ENCODE data around the gene TFAP2E.

The TFAP2E gene

DNA sequence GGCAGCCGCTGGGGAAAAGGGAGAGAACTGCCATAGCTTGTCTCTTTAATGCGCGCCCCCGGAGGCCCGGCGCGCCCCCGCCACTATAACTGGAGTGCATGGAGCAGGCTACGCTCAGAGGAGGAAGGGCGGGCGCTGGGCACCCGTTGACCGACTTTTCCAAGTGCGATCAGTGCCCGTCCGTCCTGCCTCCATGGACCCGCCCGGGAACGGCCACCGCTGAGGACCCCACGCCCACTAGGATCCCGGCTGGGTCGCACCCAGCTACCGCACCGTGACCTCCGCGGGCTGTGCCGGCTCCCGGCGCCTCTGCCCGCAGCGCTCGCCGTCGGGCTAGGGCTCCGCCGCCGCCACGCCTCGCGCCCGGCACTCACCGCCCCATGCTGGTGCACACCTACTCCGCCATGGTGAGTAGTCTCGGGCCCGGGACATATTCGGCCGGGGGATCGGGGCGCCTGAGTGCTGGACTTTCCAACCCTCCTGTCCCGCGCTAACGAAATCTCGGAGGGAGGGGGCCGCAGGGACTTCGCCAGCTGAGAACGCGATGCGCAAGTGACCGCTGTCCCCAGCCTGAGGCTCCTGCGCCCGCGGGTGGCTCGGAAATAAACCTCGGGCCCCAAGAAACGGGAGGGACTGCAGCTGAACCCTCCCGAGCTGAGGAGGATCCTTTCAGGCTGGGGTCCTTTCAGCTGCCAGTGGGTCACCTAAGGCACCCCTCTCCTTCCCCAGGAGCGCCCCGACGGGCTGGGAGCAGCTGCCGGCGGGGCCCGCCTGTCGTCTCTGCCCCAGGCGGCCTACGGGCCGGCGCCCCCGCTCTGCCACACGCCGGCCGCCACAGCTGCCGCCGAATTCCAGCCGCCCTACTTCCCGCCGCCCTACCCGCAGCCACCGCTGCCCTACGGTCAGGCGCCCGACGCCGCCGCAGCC is at the start of gene TFAP2E:
TFAP2E (plus strand) TSS at position 117 of the 927 bp plus-strand sequence; CDS start at position 381, 264 bp downstream.
- no peak for DNase-seq (ENCODE audit: low read depth, low spot score)

- no peak for DNase-seq (ENCODE audit: low read depth, low spot score)
Measured at GRCh38 chr1:35524106-35524505, 49.0 kb upstream of the TFAP2E start.

DNA sequence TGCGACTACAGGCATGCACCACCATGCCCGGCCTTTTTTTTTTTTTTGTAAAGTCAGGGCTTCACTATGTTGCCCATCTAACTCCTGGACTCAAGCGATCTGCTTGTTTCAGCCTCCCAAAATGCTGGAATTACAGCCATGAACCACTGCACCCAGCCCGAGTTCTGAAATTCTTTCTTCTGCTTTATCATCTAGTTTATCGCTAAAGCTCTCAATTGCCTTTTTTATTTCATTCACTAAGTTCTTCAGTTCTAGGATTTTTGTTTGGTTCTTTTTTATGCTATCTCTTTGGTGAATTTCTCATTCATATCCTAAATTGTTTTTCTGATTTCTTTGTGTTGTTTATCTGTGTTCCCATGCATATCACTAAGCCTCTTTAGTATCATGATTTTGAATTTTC is 42.9 kb upstream of the TFAP2E start:
- DNase-seq (ENCODE audit: low read depth, low spot score): no peak

DNA sequence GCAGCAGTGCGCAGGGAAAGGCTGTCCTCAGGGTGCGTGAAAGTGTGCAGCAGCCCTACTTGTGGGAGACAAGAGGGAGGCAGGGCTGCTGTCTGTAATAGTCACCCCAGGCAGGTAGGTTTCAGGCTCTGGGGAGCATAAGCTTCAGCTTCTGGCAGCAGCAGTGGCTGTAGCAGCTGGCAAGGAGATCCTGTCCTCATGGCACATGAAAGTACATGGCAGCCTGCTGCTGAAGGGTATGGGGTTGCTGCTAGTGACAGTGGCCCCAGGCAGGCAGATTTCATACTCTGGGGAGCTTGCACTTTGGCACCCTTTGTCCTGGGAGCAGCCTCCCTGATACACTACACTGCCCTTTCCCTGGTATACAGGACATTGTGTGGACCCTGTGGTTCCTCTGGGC is 42.2 kb upstream of the TFAP2E start:
- DNase-seq (ENCODE audit: low read depth, low spot score): no peak

GRCh38 chr1:35531368-35531767 is 41.7 kb upstream of the TFAP2E start:
- no peak for DNase-seq (ENCODE audit: low read depth, low spot score)

DNA sequence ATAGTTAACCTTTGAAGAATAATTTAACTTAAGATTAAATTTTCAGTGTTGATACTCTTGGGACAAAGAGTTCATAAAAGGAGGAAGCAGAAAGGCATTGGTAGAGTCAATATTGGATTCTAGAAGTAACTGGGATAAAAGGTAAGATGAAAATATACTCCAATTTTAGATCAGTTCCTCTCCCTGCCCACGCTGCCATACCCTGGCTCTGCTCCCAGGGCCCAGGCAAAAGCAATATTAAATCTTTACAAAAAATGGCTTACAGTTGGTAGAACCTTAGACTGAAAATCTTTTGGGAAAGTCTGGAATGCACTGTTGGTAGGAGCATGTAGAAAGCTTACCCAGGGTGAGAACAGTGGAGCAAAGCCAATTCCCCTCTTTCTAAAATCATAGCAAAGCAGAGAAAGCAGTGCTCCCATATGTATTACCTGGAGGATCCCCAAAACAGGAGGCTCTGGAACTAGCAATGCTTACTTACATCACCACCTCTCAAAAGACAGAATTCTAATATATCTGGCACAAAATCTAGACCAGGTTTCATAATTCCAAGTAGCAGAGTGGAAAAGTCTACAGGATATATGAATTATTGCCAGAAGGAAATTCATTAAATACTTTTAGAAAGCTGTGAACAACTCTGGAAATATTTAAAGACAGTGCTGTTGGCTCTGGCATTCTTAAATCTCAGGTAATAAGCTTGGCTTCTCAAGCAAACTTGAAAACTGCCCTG is 40.5 kb upstream of the TFAP2E start:
- no peak for DNase-seq (ENCODE audit: low read depth, low spot score)

- DNase-seq (ENCODE audit: low read depth, low spot score): no peak
Measured at GRCh38 chr1:35533586-35533985, 39.5 kb upstream of the TFAP2E start.

GRCh38 chr1:35535243-35535642 is 37.9 kb upstream of the TFAP2E start:
- no peak for DNase-seq (ENCODE audit: low read depth, low spot score)

DNA sequence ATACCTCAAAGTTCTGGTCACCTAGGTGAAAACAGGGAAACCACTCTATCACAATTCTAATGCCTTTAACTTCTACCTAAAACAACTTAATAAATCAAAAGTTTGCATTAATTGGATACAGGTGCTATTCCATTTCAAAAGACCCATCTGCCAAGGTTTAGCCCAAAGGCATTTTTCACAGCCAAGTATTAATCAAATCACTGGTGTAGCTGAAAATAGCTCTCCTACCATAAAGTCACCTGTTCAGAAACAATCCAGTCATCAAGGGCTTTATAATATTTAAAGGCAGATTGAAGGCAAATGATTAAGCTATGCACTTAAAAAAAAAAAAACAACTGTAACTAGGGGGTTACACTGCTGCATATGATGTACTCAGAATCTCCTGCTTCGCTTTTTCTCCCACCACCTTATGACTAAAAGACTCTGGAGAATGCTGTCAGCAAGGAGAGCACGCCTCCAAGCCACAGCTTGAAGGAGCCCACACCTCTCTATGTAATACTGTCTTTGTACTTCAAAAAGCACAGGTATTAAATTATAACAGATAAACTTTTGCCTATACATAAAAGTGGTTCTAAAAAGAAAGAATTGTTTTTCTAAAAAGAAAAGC is 36.5 kb upstream of the TFAP2E start:
- DNase-seq (ENCODE audit: low read depth, low spot score): no peak

DNA sequence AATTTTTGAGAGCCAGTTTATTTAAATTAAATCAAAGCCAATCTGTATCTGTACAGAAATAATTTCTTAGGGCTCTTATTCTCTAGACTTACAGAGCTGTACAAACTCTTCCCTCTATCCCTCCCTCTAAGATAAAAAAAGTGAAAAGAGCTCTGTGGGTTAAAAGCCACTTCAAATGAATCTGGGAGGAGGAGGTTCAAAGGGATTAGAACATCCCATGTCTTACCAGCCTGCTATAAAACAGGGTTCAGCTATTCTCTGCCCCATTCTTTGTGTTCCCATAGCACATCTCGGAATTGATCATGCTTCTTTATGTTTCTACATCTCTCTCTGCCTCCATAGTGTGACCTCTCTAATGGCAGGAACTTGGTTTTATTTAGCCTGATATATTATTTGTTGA is 35.3 kb upstream of the TFAP2E start:
- DNase-seq (ENCODE audit: low read depth, low spot score): no peak

GRCh38 chr1:35539073-35539823 is 33.9 kb upstream of the TFAP2E start:
- no peak for DNase-seq (ENCODE audit: low read depth, low spot score)

DNA sequence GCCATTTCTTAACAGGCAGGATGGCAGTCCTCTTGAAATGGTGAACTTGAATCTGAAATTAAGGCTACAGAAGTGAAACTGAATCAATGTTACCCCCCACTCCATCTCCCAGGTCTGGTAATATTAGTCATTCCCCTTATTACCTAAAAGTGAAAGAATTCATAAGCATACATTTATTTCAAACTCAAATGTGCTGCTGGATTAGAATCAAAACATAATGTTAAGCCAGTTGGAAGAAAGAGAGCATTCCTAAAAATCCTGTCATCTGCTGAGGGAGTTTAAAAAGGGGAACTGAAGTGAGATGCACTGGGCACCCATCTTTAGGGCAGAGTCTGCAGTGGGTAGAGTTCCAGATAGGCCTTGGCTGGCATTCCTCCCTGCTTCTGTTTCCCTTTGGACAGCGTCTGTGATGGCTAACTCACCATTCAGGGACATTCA is 33.3 kb upstream of the TFAP2E start:
- DNase-seq (ENCODE audit: low read depth, low spot score): no peak

DNA sequence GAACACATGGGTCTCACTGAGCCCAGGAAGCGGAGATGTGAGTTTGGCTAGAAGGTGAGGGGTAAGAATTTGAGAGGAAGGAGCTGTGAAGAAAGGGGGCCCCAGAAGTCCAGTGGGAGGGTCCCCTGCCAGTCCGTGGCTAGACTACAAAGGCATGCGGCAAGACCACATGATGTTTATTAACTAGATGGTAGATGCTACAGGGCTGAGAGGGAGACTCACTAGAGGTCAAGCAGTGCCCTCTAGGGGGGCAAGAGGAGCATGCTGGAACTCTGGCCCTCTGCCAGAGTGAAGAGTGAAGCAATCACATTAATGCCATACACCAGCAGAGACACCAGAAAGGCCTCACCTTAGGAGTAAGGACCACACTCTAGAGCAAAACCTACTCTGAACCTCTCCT is 28.1 kb upstream of the TFAP2E start:
- DNase-seq (ENCODE audit: low read depth, low spot score): no peak

DNA sequence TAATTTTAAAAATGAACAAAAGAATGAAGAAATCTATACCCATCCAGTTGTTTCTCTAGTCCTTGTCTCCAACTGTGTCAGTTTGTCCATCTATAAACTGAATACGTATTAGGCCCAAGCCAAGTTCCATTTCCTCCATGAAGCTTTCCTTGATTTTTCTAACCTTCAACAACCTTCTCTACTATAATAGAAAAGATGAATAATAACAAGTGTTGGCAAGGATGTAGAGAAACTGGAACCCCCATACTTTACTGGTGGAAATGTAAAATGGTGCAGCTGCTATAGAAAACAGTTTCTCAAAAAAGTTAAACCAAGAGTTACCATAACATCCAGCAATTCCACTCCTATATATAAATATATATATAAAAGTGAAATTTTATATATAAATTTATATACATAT is 26.5 kb upstream of the TFAP2E start:
- no peak for DNase-seq (ENCODE audit: low read depth, low spot score)

- DNase-seq (ENCODE audit: low read depth, low spot score): no peak
Measured at GRCh38 chr1:35553851-35554250, 19.3 kb upstream of the TFAP2E start.

DNA sequence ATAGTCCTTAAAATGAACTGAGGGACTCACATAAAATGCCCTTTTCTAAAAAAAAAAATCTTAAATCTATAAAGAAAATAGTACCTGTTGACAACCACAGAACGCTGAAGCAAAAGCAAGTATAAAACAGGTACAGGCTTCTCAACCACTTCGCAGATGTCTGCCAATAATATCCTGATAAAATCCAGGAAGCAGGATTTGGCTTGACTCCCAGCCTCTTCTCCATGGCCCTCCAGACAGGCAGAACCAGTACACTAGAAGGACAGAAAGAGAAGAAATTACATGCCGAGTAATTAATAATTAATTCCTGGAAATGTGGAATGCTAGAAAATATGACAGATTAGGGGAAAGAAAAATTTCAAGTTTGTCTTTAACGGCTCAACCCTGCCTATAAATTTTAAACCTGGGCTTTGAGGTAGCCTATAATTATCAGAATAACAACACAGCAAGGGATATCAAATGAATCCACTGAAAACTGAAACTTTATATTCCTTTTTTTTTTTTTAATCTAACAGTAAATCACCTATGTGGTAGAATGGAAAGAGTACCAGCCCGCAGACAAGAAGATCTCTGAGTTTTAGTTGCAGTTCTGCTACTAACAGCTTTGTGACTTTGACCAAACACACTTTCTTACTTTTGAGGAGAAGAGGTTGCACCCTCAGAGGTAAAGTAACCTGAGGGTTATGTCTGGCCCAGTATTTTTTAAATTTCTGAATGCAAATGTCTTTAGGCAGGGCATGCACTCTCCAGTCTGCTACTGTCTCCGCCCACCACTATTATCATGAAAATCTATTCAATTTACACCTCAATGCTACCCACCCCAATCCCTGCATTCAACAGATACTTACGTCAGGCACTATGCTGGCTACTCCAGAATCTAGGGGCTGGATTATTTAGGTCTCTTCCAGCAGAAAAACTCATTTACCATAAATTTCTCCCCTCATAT is 18.6 kb upstream of the TFAP2E start:
- no peak for DNase-seq (ENCODE audit: low read depth, low spot score)

GRCh38 chr1:35555212-35555584 is 17.9 kb upstream of the TFAP2E start:
- no peak for DNase-seq (ENCODE audit: low read depth, low spot score)

DNA sequence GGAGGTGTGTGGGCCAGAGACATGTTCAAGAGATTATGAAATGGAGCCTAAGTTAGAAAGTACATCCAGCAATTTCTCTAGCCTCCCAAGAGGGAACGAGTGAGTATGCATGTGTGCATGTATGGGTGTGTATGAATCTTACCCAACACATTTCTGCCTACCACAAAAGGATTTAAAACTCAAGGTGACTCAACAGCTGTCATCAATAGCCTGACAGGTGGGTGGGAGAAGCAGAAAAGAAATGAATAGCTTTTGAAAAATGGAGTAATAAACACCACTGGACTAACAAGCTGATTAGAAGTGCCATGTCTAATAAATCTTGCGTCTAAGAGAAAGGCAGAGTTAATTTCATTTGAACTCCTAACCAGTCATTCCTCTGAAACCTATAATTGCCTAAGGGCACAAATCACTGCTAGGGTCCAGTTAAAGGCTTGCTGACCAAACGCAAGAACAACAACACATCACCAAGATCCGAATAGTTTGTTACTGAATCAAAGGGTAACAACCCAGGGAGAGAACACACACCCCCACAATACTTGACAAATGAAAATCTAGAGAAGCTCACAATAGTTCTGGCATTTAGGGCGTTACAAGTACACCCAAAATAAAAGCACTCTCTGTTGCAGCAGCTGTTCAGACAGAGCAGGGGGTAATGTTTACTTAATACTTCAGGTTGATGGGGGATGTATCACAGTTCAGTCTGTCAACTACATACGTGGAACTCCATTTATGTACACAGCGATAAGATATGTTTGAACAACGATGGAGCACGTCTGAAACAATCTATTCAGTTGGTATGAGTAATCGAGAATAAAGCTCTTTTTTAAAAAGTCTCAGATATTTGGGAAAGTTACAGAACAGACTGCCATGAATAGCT is 17.3 kb upstream of the TFAP2E start:
- DNase-seq (ENCODE audit: low read depth, low spot score): no peak

GRCh38 chr1:35556484-35557117 is 16.5 kb upstream of the TFAP2E start:
- no peak for DNase-seq (ENCODE audit: low read depth, low spot score)
